Upper lobe of left lung (tissue), 4 donors: ENCODE measurements around the gene LEP.

Source experiments
- EP300 ChIP-seq, 4 donors: sonication (generic); formaldehyde crosslinking; IDR thresholded peaks; one replicate each; pipeline ENCODE4 v1.5.1; 2017; ENCODE audit warnings: antibody characterized with exemption in 4 of 4, control low read depth in 2 of 4
- POLR2A ChIP-seq, 4 donors: fragments of 450-650 bp; IDR thresholded peaks; one replicate each; pipeline ENCODE4 v1.5.1; 2016 to 2017; ENCODE audit warnings: antibody characterized with exemption in 4 of 4, mild to moderate bottlenecking in 2 of 4
- POLR2AphosphoS5 ChIP-seq, 2 donors: sonication (generic); formaldehyde crosslinking; IDR thresholded peaks; one replicate each; pipeline ENCODE4 v1.5.1; 2017; ENCODE audit warnings: antibody characterized with exemption in 2 of 2
- TF ChIP-seq, protein P1 (sequence below), 6 experiments: fragments of 450-650 bp in 4 of 6; fragments of 200-600 bp in 2 of 6; sonication (generic) in 2 of 6; IDR thresholded peaks; one replicate each; pipeline ENCODE4 v1.5.1; 2016 to 2019; ENCODE audit warnings: antibody characterized with exemption in 6 of 6

DNA sequence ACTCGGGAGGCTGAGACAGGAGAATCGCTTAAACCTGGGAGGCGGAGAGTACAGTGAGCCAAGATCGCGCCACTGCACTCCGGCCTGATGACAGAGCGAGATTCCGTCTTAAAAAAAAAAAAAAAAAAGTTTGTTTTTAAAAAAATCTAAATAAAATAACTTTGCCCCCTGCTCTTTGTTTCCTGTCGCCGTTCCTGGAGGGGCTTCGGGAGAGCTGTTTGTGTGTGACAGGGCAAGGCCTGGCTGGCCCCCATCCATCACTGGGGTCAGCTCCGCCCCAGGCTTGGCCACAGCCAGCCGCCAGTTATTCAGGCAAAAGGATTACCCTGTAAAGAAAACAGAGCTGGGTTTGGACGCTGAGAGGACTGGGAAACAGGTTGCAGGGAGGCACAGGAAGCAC, 16.4 kb downstream of the LEP start:
- TF ChIP-seq, protein P1, sequence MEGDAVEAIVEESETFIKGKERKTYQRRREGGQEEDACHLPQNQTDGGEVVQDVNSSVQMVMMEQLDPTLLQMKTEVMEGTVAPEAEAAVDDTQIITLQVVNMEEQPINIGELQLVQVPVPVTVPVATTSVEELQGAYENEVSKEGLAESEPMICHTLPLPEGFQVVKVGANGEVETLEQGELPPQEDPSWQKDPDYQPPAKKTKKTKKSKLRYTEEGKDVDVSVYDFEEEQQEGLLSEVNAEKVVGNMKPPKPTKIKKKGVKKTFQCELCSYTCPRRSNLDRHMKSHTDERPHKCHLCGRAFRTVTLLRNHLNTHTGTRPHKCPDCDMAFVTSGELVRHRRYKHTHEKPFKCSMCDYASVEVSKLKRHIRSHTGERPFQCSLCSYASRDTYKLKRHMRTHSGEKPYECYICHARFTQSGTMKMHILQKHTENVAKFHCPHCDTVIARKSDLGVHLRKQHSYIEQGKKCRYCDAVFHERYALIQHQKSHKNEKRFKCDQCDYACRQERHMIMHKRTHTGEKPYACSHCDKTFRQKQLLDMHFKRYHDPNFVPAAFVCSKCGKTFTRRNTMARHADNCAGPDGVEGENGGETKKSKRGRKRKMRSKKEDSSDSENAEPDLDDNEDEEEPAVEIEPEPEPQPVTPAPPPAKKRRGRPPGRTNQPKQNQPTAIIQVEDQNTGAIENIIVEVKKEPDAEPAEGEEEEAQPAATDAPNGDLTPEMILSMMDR (IDR thresholded peaks at IDR 0.05), result no peak
- TF ChIP-seq POLR2A (IDR thresholded peaks at IDR 0.05) (no peak), POLR2AphosphoS5 (IDR thresholded peaks at IDR 0.05) (no peak), EP300 (IDR thresholded peaks at IDR 0.05) (no peak)
